CD4-positive, alpha-beta T cell treated with Interleukin-2 at 100 ng/mL for 4 hours (primary cell): ENCODE data around the gene ZNF207.
A peak's percentile ranks its signal among the peaks of the same experiment; 100 is the strongest.
"Not testable (repeated sequence)": the region's sequence is repeated elsewhere in the genome, so short reads cannot be mapped to it uniquely, and the experiment has no call there.

Experiments
- DNase-seq: peaks from one replicate; pipeline ENCODE4 v3.0.0-alpha.2; 2020; ENCODE audit warnings: low spot score

ZNF207 gene

DNA sequence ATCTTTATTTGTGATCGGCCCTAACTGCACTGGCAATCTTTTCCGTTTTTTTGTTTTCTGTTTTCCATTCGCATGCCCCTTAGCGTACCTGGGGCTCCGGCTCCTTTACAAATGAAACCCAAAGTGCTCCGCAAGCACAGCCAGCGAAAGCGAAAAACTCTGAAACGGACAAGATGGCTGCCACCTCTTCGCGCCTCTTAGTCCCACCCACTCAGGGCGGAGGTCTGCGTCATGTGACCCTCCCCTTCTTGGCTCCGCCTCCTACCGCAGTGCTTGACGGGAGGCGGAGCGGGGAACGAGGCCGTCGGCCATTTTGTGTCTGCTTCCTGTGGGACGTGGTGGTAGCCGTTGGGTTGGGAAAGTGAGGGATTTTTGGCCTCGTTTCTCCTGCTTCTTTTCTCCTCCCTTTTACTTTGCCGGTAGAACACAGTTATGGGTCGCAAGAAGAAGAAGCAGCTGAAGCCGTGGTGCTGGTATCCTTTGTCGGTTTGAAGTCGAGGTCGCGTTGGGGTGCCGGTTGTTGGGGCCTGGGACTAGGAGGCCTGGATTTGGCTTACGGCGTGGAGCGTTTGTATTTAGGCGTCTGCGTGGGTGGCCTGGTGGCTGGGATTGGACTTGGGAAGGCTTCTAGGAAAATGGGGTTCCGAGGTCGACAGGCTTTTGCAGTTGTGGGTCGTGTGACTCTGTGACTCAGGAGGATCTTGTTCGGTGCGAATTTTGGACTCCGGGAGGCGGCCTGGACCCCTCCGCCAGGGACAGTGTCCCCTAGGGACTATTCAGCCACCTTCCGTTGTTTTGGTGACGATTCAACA, at the start of gene ZNF207:
Gene ZNF207 (plus strand): TSS at position 304 of the 812 bp plus-strand sequence. CDS start 129 bp downstream, at position 433.
- DNase-seq = peak; percentile 96

DNA sequence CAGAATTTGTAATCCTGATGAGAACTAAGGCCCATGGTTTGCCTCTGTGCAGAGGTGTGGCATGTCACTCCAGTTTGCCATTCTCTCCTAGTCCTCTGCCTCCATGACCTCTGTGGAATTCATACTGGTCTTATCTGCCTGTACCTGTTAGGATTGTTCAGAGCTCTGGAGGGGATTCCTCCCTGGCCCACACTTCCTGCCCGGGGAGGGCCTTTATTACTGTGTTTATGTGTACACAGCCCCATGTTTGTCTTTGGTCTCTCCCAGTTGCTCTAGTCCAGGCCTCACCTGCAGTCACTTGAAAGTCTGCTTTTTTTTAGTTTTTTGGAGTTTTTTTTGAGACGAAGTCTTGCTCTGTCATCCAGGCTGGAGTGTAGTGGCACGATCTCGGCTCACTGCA, 47.9 kb upstream of the ZNF207 start:
- DNase-seq = no peak

DNA sequence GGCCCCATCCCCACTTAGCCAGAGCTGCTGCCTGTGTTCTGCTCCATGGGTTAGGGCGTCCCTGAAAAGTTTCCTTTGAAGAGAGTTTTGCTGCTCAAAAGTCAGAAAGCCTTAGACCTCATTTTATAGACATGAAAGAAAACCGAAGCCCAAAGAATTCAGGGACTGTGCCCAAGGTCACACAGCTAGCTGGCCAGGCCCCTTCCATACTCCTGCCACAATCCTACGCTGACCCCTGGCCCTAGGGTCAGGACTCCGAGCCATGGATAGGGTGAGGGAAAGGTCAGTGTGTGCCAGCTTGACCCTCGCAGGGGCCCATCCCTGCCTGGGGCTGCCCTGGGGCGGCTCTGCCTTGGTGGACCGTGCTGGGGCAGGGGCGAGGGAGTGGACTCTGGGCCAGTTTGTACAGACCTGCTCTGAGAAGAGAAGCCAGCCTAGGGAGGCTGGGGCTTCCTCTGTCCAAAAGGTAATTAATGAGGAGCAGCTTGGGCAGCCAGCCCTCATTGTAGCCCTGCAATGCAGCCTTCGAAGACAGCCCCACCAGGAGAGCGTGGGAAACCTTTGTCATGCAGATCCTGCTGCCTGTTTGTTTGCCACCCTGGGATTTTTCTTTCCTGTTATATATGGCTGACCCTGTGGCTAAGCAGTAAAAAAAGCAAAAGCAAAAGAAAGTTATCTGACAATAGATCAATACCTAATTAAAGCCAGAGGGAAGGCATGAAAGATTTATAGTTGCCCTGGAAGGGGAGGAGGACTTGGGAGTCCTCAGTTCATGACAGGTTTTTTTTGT, 46.9 kb upstream of the ZNF207 start:
- no peak for DNase-seq

DNA sequence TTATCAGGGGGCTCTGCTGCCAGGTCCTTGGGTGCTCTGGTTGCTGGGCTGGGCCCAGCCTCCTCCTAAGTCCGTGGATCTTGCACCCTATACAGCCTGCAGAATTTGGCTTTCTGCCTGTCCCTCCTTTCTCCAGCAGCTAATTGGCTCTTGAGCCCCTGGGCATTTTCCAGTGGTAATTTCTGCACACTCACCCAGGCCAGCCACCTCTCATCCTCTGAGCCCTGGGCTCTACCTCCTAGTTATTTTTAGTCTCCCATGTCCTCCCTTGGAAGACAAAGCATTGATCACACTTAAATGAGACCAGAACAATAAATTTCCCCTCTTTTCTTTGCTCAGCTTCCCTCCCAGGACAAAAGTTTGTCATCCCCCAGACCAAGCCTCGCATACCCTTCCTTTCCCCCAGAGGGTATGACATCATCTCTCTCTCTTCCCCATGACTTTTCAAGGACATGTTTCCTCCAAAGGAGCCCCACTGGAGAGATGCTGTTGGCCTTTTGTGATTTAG, 46.1 kb upstream of the ZNF207 start:
- DNase-seq = no peak

DNA sequence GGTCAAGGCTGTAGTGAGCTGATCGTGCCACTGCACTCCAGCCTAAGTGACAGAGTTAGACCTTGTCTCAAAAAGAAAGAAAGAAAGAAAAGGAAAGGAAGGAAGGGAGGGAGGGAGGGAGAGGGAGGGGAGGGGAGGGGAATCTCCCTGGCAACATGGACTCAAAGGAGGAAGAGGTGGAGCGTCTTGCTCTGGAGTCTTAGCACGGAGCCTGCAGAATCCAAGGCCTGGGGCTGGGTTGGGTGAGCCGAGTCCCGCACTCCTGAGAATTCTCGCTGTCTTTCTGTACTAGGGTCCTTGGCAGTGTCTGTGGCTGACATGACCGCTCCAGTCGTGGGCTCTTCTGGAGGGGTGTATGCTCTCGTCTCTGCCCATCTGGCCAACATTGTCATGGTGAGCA, 44.9 kb upstream of the ZNF207 start:
- DNase-seq = no peak

DNA sequence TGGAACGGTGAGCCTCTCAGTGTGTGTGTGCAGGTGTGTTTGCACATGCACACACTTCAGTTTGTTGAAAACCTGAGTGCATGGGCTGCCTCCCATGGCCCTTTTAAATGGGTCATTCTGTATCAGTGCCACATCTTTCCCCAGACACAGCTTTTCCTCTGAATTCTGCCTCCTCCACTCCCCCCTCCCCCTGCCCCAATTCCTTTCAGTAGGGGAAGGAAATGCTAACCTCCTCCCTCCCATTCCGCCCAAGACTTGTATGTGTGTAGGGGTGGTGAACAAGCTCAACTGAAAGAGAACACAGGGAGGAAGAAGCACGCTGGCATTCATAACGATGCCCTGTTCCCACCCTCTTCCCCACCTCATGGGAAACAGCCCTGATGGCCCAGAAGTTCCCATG, 42.3 kb upstream of the ZNF207 start:
- DNase-seq = no peak

DNA sequence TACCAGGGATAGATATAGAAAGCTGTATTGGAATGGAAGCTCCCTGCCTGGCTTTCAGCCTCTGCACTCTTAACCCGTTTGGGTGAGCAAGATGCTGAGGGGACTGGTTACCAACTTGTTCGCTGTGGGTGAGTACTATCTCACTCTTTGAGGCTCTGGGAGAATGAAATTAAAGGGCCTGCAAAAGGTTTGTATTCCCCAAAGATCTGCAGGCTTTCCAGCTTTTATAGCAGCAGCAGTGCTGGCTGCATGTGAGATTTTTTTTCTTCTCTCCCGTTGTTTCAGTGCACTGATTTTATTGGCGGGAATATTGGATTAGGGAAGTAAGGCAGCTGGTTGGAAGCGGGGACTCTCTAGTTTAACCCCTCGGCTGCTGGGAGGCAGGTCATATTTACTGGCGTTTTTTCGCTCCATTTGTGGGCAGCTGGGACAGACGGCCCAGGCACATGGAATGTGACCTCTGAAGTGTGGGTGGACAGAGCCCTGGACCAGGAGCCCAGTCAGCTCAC, 38.9 kb upstream of the ZNF207 start:
- DNase-seq = no peak

DNA sequence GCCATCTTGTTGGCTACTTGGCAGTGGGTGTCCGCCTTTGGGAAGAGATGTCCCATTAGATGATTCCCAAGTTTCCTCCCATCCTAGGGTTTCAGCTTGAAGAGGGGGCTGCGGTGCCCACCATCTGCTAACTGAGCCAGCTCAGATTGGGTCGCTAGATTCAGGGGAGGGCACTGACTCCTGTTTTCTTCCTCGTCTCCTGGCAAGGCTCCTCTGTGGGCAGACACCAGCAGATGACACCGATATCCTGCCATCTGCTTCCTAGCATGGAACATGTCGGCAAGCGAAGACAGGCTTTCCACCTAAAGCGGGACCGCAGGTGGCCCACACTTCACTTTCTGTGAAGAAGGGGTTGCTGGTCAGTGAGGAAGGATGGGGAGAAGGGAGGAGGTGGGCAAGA, 35.3 kb upstream of the ZNF207 start:
- DNase-seq = no peak

DNA sequence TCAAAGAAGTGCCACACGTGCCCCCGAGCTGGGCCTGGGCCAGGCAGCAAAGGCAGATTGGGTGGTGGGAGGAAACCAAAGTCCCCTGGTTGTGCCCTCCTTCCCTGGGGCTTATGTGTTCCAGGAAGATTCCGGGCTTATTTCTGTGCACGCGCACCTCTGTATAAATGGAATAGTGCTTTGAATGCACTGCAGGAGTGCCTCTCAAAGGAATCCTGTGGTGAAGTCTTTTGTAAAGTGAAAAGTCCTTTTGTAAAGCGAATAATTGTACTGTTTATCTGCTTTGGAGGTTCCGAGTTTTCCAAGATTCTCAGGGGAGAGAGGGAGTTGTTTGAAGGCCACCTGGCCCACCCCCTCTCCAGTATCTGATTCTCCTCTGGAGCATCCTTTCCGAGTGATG, 34.8 kb upstream of the ZNF207 start:
- no peak for DNase-seq

DNA sequence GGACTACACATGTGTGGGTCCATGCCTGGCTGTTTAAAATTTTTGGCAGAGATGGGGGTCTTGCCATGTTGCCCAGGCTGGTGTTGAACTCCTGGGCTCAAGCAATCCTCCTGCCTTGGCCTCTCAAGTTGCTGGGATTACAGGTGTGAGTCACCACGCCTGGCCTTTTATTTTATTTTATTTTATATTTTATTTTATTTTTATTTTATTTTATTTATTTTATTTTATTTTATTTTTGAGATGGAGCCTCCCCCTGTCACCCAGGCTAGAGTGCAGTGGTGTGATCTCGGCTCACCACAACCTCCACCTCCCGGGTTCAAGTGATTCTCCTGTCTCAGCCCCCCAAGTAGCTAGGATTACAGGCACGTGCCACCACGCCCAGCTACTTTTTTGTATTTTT, 33.3 kb upstream of the ZNF207 start:
- not testable (repeated sequence) for DNase-seq

DNA sequence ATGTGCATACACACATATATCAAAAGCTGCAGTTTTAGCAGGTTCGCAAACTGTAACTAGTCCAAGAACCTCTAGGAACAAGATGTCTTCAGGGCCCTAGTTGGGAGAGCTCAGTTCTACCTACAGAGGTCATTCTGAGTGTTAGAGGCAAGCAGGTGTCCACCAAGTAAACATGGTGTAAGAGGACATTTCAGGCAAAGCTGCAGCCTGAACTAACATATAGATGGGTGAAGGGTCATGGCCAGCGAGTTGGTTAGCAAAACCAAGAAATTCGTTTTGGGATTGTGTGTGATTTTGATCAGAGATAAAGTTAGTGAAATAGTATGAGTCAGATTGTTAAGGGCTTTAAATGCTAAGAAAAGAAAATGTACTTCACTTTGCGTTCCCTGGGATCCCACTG, 32.6 kb upstream of the ZNF207 start:
- no peak for DNase-seq

DNA sequence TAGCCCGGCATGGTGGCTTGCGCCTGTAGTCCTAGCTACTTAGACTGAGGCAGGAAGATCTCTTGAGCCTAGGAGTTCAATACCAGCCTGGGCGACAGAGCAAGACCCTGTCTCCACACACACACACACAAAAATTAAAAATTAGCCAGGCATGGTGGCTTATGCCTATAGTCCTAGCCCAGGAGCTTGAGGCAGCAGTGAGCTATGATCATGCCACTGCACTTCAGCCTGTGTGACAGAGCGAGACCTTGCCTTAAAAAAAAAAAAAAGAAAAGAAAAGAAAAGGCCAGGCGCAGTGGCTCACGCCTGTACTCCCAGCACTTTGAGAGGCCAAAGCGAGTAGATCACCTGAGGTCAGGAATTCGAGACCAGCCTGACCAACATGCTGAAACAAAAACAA, 31.9 kb upstream of the ZNF207 start:
- no peak for DNase-seq

DNA sequence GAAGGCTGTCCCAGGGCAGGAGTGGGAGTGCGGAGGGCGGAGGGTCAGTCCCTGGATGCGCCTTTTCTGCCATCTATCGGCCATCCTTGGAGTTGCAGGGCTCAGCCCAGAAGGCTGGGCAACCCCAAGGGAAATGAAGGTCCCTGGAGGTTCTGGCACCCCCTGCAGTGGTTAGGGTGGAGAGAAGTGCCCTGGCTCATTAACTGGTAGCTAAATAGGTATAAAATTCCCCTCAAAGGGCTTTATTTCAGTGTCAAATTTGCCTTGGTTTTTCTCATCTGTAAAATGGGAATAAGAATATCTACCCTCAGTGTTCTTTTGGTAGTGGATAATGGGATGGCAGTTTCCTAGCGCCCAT, 30.4 kb upstream of the ZNF207 start:
- peak; percentile 80 for DNase-seq

DNA sequence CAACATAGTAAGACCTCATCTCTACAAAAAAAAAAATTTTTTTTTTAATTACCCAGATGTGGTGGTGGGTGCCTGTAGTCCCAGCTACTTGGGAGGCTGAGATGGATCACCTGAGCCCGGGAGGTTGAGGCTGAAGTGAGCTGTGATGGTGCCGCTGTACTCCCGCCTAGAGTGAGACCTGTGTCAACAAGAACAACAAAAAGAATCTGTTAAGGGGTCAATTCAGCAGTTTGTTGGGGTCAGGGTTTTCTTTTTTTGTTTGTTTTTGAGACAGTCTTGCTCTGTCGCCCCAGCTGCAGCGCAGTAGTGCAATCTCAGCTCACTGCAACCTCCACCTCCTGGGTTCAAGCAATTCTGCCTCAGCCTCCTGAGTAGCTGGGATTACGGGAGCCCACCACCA, 29.9 kb upstream of the ZNF207 start:
- DNase-seq = not testable (repeated sequence)

DNA sequence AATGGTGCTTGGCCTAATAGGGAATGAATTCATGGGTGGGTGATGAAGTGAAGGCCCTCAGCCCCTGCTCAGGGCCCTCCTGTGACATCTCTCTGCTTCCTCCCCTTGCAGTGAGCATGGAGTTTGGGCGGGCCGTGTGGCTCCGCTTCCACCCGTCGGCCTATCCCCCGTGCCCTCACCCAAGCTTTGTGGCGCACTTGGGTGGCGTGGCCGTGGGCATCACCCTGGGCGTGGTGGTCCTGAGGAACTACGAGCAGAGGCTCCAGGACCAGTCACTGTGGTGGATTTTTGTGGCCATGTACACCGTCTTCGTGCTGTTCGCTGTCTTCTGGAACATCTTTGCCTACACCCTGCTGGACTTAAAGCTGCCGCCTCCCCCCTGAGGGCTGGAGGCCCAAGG, 29.1 kb upstream of the ZNF207 start:
- no peak for DNase-seq

DNA sequence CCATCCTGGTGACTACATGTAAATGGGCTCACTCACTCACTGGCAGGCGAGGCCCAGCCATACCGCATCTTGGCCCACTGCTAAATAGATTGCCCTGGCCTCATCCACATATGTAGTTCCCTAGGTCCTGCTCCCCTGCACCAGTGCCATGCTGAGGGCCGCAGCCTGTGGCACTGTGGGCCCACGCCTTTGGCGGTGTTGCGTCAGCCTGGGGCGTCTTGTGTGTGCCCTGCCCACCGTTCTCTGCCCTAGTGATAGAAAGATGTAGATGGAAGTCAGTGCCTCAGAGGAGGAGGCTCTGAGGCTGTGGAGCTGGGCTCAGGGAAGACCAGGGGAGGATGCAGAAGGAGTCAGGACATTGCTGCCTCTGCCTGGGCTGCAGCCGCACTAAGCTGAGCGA, 26.9 kb upstream of the ZNF207 start:
- no peak for DNase-seq

DNA sequence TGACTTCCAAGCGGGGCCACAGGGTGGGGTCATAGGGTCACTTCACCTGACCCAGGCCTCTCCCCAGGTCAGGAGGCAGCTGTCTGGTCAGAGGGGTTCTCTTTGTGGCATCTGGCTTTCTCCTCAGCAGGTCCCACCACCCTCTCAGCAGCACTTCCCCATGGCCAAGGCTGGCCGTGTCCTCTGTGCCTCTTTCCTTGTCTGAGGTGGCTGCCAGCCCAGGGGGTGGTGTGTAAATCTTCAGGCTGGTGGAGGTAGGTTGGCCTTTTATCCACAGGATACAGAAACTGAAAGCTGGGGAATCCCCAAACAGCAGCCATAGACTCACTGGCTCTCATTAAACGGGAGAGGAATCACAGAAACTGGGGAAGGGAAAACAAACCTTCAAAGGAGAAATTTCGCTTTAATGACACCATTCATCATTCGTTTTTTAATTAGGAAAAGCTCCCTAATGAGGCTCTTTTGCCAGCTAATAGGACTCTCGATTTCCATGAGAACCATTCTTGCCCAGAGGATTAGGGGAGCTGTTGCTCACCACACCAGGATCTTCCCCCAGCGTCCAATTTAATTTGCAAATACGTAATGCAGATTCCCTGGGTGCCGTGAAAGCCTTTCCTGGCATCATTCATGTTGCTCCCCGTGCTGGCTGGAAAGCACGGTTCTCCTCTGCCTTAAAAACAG, 26.0 kb upstream of the ZNF207 start:
- peak; percentile 37 for DNase-seq

DNA sequence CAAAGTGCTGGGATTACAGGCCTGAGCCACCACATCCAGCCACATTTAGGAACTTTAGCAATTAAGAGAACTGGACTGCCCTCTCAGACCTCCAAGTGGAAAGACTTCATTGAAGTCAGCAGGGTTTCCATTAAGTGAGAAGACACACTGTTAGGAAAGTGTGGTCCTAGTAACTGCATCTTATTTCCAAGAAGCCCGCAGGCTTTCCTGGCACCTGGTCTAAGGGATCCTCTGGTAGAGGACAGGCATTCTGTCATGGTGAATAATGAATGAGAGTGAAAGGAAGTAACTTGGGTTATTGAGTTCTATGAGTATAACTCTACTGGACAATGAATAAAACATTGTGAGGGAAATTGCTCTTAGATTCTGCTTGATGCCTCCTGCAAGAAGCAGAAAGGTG, 22.0 kb upstream of the ZNF207 start:
- no peak for DNase-seq

DNA sequence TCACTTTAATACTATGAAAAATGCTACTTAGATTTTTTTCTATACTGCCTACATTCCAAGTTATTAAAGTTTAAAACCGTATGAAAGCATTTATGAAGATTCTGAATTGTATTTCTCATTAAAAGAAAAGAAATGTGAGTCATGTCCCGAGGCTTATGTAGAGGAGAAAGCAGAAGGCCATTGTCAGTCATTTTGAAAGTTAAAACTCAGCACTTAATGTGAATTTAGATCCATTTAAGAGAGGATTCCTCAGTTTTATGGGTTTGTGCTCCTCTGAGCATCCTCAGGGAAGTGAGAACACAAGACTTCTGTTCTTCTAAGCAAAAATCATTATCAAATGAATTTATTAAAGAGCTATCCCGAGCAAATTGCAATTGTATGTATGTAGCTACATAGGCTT, 19.8 kb upstream of the ZNF207 start:
- DNase-seq = no peak

DNA sequence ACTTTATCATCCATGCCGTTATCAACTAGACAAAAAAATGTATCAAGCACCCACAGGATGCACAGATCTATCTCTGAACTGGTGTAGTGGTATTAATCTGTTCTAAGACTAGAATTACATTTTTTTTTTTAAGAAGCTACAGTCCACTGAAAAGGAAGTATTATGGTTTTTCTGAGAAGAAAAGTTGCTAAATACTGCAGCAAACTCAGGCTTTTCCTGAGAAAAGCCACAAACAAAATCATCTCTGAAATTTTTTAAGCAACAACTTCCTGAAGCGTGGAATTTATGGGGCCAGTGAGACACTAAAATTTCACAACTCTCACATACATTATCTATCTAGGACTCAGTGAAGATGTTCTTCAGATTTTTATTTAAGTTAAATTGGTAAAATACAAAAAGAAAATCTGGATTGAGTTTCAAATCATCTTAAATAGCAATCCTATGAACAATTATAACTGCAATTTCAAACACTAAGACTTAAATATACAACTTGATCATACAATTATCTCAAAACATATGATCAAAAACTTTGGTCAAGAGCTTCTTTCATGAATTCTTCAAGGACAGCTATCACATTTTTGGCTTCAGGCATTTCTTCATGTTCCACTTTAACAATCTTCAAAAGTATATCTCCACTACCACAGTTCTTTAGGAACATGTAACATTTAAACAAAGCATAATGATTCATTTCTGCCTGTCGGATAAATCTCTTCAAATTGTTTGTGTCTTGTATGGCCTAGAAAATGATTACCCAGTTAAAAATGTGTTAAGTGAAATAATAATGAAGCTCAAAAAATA, 18.5 kb upstream of the ZNF207 start:
- peak; percentile 58 for DNase-seq

DNA sequence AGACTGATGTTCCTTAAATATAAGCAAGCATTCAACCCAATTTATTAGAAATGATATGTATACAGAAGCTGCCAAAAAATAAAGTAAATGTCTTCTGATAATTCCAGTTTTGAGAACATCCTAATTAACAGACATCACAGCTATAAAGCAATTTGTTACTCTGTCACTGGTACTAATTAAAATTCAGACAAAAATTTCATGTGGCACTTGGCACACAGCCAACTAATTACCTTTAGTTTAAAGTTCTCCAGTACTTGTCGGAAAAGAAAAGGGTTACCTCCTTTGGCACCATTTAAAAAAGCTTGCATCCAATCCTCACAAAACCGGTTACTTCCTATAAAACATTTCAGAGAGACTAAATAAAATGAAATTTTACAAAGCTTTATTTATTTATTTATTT, 16.8 kb upstream of the ZNF207 start:
- no peak for DNase-seq

DNA sequence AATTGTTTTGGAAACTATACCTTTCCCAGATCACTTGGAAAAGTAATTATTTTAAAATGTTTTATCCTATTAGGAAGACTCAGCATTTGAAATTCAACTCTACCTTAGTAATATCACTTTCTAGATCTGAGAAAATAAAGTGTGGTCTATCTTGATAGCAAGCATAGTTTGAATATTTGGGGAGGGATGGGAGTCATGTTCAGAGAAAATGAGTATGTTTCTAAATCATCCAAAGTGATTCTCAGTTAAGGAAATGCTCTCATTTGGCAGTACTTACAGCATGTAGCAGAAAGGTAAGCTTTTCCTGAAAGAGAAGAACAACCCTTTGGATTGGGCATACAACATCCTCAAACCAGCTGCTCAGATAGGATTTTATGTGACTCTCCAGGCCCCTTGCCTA, 14.9 kb upstream of the ZNF207 start:
- DNase-seq = no peak
